ENCODE results near the gene KIF21A.

DNA sequence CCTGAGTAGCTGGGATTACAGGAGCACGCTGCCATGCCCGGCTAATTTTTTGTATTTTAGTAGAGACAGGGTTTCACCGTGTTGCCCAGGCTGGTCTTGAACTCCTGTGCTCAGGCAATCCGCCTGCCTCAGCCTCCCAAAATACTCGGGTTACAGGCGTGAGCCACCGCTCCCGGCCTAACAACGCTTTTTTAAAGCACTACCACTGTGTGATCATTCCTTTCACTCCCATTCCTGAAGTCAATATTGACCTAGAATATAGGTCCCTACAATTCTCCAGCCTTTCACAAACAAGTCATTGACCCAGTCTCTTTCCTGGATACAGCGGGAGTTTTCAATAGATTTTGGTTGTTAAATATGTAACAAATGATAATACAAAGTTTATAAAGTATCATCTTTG is 62.8 kb downstream of the KIF21A start:
- TF ChIP-seq CTCF (IDR thresholded peaks at IDR 0.05), result no peak
- no peak for TF ChIP-seq POLR2A (IDR thresholded peaks at IDR 0.05)
